HEK293 (cell line): ENCODE data around the gene RIMS4.

ENCODE experiments used
- CTCF ChIA-PET: fragments of 350-600 bp; formaldehyde crosslinking; extraction: SDS; loops from one replicate; lab custom pipeline; 2021; ENCODE audit warnings: antibody characterized with exemption; lab: Yijun Ruan, JAX
- POLR2A ChIA-PET: fragments of 300-600 bp; formaldehyde crosslinking; extraction: SDS; loops from one replicate; lab custom pipeline; 2020; ENCODE audit warnings: antibody characterized with exemption, inconsistent platforms; lab: Yijun Ruan, JAX
- H3K27ac ChIP-seq: fragments of 200-500 bp; sonication (Bioruptor generic); 2 replicates; pipeline ENCODE4 v1.5.1; 2014; ENCODE audit warnings: low read depth, low read length, control low read depth, inconsistent platforms; ENCODE audit errors: extremely low read depth
- H3K36me3 ChIP-seq, 2 experiments: fragments of 200-500 bp in 1 of 2; sonication (Bioruptor generic) in 1 of 2; 1 replicate in 1 of 2; 2 replicates in 1 of 2; pipeline ENCODE4 v1.5.1; 2014 to 2017; ENCODE audit warnings: inconsistent platforms in 2 of 2, low read length in 2 of 2; ENCODE audit not compliant: control insufficient read depth in 2 of 2, insufficient read depth in 1 of 2
- H3K4me1 ChIP-seq: fragments of 200-500 bp; sonication (Bioruptor generic); 2 replicates; pipeline ENCODE4 v1.5.1; 2014; ENCODE audit warnings: mild to moderate bottlenecking, low read length, inconsistent platforms; ENCODE audit not compliant: control insufficient read depth, insufficient read depth
- H3K4me3 ChIP-seq: 2 replicates; pipeline ENCODE4 v1.5.1; 2011; ENCODE audit warnings: low read depth, mild to moderate bottlenecking, control low read depth, low read length, moderate library complexity
- H3K9me3 ChIP-seq: fragments of 200-500 bp; sonication (Bioruptor generic); 2 replicates; pipeline ENCODE4 v1.5.1; 2014; ENCODE audit warnings: low read depth, low read length, inconsistent platforms; ENCODE audit not compliant: control insufficient read depth, insufficient read depth
- BCL11A ChIP-seq: fragments of 450-650 bp; formaldehyde crosslinking; IDR thresholded peaks from 2 replicates; pipeline ENCODE4 v1.5.1; 2016; ENCODE audit warnings: low read depth, missing biosample characterization, missing genetic modification characterization
- IKZF3 ChIP-seq: fragments of 450-650 bp; IDR thresholded peaks from 2 replicates; pipeline ENCODE4 v1.5.0; 2018; ENCODE audit warnings: missing biosample characterization, mild to moderate bottlenecking, missing genetic modification characterization, moderate library complexity
- SCRT2 ChIP-seq: fragments of 450-650 bp; formaldehyde crosslinking; IDR thresholded peaks from 2 replicates; pipeline ENCODE4 v1.5.1; 2016; ENCODE audit warnings: missing biosample characterization, missing genetic modification characterization
- SP2 ChIP-seq: fragments of 450-650 bp; formaldehyde crosslinking; IDR thresholded peaks from 2 replicates; pipeline ENCODE4 v1.5.1; 2016; ENCODE audit warnings: missing biosample characterization, missing genetic modification characterization
- YY1 ChIP-seq: fragments of 450-650 bp; formaldehyde crosslinking; IDR thresholded peaks from 2 replicates; pipeline ENCODE4 v1.5.1; 2018; ENCODE audit warnings: missing biosample characterization, missing genetic modification characterization
- ZBTB48 ChIP-seq: fragments of 450-650 bp; formaldehyde crosslinking; IDR thresholded peaks from 2 replicates; pipeline ENCODE4 v1.5.1; 2016; ENCODE audit warnings: missing biosample characterization, missing genetic modification characterization
- ZIC2 ChIP-seq: fragments of 450-650 bp; formaldehyde crosslinking; IDR thresholded peaks from 2 replicates; pipeline ENCODE4 v1.5.1; 2016; ENCODE audit warnings: missing biosample characterization, missing genetic modification characterization
- ZNF157 ChIP-seq: fragments of 450-650 bp; formaldehyde crosslinking; IDR thresholded peaks from 2 replicates; pipeline ENCODE4 v1.5.1; 2016; ENCODE audit warnings: missing biosample characterization, missing genetic modification characterization
- ZNF223 ChIP-seq: fragments of 450-650 bp; formaldehyde crosslinking; IDR thresholded peaks from 2 replicates; pipeline ENCODE4 v1.5.1; 2016; ENCODE audit warnings: missing biosample characterization, missing genetic modification characterization
- ZNF239 ChIP-seq: fragments of 450-650 bp; formaldehyde crosslinking; IDR thresholded peaks from 2 replicates; pipeline ENCODE4 v1.5.1; 2016; ENCODE audit warnings: missing biosample characterization, missing genetic modification characterization
- ZNF292 ChIP-seq: fragments of 450-650 bp; formaldehyde crosslinking; IDR thresholded peaks from 2 replicates; pipeline ENCODE4 v1.5.1; 2016; ENCODE audit warnings: low read depth, missing biosample characterization, missing genetic modification characterization, borderline replicate concordance
- ZNF311 ChIP-seq: fragments of 450-650 bp; formaldehyde crosslinking; IDR thresholded peaks from 2 replicates; pipeline ENCODE4 v1.5.1; 2017; ENCODE audit warnings: missing biosample characterization, missing genetic modification characterization, borderline replicate concordance
- ZNF350 ChIP-seq: fragments of 450-650 bp; formaldehyde crosslinking; IDR thresholded peaks from 2 replicates; pipeline ENCODE4 v1.5.0; 2017; ENCODE audit warnings: missing biosample characterization, mild to moderate bottlenecking, missing genetic modification characterization
- ZNF37A ChIP-seq: fragments of 450-650 bp; IDR thresholded peaks from 2 replicates; pipeline ENCODE4 v1.5.1; 2018; ENCODE audit warnings: missing biosample characterization, missing genetic modification characterization
- ZNF394 ChIP-seq: fragments of 450-650 bp; formaldehyde crosslinking; IDR thresholded peaks from 2 replicates; pipeline ENCODE4 v1.5.1; 2016; ENCODE audit warnings: missing biosample characterization, missing genetic modification characterization, mild to moderate bottlenecking, moderate library complexity, borderline replicate concordance
- ZNF426 ChIP-seq: fragments of 450-650 bp; formaldehyde crosslinking; IDR thresholded peaks from 2 replicates; pipeline ENCODE4 v1.5.1; 2017; ENCODE audit warnings: missing biosample characterization, missing genetic modification characterization, mild to moderate bottlenecking, inconsistent platforms, moderate library complexity
- ZNF776 ChIP-seq: fragments of 450-650 bp; formaldehyde crosslinking; IDR thresholded peaks from 2 replicates; pipeline ENCODE4 v1.5.0; 2017; ENCODE audit warnings: missing biosample characterization, missing genetic modification characterization, borderline replicate concordance
- TF ChIP-seq, protein P1 (sequence below): sonication (generic); formaldehyde crosslinking; IDR thresholded peaks from 2 replicates; pipeline ENCODE4 v1.8.1; 2022; ENCODE audit warnings: mild to moderate bottlenecking, moderate library complexity, missing genetic modification reagents

The RIMS4 gene

DNA sequence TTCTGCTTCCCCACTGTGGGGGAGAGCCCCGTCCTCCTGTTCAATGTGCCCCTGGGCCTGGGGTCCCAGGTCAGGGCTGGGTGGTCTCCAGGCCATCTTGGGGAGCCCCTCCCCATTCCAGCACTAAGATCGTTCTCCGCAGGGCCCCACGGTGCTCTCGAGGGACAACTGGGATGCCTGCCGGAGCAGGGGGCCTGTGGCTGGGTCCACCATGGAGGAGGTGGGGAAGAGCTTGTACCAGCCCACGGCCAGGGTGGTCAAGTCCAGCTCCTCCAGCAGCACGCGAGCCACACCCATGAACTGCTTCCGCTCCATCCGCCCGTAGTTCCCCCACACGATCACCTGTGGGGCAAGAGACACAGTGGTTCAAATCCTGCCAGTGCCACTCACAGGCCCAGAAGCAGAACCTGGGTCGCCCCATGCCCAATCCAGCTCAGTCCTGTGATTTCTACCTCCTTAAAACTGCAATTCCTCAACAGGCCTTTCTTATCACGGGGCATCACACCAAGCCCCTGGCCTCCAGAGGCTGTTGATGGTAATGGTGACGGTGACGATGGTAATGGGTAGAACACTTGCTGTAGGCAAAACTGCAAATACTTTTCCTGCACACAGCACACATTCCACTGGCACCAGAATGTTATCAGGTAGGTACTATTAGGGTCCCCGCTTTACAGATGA, 54.2 kb downstream of the RIMS4 start:
- TF ChIP-seq ZNF350 (no peak), ZNF311 (tag by site-specific recombination) (no peak), SCRT2 (tag by site-specific recombination) (no peak), ZNF292 (tag by site-specific recombination) (no peak), IKZF3 (tag by site-specific recombination) (no peak), ZNF426 (tag by site-specific recombination) (no peak), ZNF239 (tag by site-specific recombination) (no peak), ZNF223 (tag by site-specific recombination) (no peak)
- TF ChIP-seq, protein P1, sequence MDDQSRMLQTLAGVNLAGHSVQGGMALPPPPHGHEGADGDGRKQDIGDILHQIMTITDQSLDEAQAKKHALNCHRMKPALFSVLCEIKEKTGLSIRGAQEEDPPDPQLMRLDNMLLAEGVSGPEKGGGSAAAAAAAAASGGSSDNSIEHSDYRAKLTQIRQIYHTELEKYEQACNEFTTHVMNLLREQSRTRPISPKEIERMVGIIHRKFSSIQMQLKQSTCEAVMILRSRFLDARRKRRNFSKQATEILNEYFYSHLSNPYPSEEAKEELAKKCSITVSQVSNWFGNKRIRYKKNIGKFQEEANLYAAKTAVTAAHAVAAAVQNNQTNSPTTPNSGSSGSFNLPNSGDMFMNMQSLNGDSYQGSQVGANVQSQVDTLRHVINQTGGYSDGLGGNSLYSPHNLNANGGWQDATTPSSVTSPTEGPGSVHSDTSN (CRISPR knock-in tag): no peak
- CTCF ChIA-PET: interaction anchor here (1.1 to 1.5 kb wide), 3 partner anchors 8 to 10 kb away, joined by 3 to 5 read pairs (median 3); no protein-coding TSS in a partner anchor
- Histone ChIP-seq H3K4me3 (no peak overlapping the region), H3K36me3 (peaks cover 0 to 9% of the 10 kb centered on the region in 2 experiments; a peak in 1 of 3 replicates), H3K27ac (no peak overlapping the region), H3K9me3 (no peaks in the 10 kb centered on the region), H3K4me1 (no peaks in the 10 kb centered on the region)
- POLR2A ChIA-PET: no interaction called here

DNA sequence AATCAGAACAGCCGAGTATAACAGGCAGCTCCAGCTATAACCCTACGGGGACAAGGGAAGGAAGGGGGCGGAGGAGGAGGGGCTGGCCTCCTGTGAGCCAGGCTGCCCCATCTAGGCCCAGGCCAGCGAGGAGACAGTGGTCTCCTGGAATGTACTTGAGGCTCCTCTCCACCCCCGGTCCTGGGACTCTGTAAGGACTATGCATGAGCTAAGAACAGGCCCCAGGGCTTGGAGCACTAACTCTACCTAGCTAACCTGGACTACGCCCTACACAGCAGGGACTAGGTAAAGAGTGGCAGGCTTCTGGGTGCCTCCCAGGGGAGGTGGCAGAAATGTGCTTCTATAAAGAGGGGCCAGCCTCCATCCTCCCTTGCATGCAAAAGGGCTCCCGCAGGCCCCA, 55.8 kb downstream of the RIMS4 start:
- CTCF ChIA-PET: no interaction called here
- Histone ChIP-seq H3K36me3 (peaks cover 0 to 9% of the 10 kb centered on the region in 2 experiments; a peak in 1 of 3 replicates), H3K4me3 (no peak overlapping the region), H3K4me1 (no peaks in the 10 kb centered on the region), H3K9me3 (no peaks in the 10 kb centered on the region), H3K27ac (no peak overlapping the region)
- POLR2A ChIA-PET: no interaction called here
- peak; percentile 24 for TF ChIP-seq SP2 (tag by site-specific recombination)
- no peak for TF ChIP-seq YY1 (tag by site-specific recombination)
- TF ChIP-seq ZNF157 (tag by site-specific recombination): no peak
- no peak for TF ChIP-seq ZNF394 (tag by site-specific recombination)
- TF ChIP-seq ZBTB48 (tag by site-specific recombination): no peak
- no peak for TF ChIP-seq BCL11A (tag by site-specific recombination)
- TF ChIP-seq ZNF776 (tag by site-specific recombination): no peak

DNA sequence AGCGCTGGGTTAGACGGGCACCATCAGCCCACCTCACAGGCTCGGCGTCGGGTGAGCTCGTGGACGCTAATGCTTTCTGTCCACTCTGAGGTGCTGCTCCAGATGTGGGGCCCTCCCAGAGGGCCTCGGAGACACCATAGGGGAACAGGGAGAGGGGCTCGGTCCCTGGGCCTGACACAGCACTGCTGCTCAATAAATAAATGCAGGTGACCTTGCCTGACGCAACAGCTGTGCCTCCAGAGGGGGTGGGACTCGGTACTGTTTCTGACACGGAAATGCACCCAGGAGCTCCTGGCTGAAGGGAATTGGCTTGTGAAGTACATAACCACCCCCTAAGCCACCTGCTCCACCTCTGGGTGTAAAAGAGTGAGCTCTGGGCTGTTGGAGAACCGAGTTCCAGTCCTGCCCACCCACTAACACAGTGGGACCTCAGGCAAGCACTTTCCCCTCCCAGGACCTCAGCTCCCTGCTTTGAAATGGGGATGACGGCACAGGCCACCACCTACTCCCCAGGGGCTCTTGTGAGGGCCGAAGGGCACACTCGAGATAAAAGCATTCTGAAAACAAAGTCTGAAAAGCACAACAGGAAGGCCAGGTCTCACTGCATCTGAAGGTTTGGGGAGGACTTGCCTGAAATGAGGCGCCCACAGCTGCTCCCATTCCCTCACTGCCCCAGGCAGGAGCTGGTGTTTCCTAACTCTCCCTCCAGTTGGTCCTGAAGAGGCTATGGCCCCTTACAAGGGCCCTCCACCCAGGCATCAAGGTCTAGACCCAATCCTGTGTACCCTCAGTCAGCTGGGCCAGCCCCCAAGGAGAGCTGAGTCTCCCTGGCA, 58.0 kb downstream of the RIMS4 start:
- Histone ChIP-seq H3K9me3 (no peaks in the 10 kb centered on the region), H3K27ac (no peak overlapping the region), H3K36me3 (peaks cover 0 to 9% of the 10 kb centered on the region in 2 experiments; a peak in 1 of 3 replicates)
- CTCF ChIA-PET: no interaction called here
- peak; percentile 66 for TF ChIP-seq ZIC2 (tag by site-specific recombination)
- TF ChIP-seq ZNF37A (tag by site-specific recombination): no peak
- TF ChIP-seq, all 188 proteins: peak for 1
- H3K4me1 ChIP-seq: no peaks in the 10 kb centered on the region
- POLR2A ChIA-PET: interaction anchor here (0.6 kb wide), 1 partner anchor 544 kb away, joined by 3 read pairs; no protein-coding TSS in a partner anchor
- no peak overlapping the region for H3K4me3 ChIP-seq
